Neural crest cell (in vitro differentiated cells): ENCODE data around the gene MAP3K2. TPM values are rescaled to one million over a fixed set of nuclear protein-coding genes. Genes with fewer than 3 reads are reported as not detected.

Experiments used
- DNase-seq: peaks from one replicate; pipeline ENCODE4 v3.0.0; 2021; ENCODE audit warnings: low read depth, mixed read lengths, low spot score
- H3K27ac Mint-ChIP-seq: one replicate; pipeline ENCODE4 v1.8.0; 2021; ENCODE audit warnings: mild to moderate bottlenecking, mixed read lengths; ENCODE audit not compliant: unreplicated experiment
- H3K27me3 Mint-ChIP-seq: 2 replicates; pipeline ENCODE4 v1.8.0; 2021; ENCODE audit warnings: low read depth, mild to moderate bottlenecking, mixed read lengths
- H3K36me3 Mint-ChIP-seq: 2 replicates; pipeline ENCODE4 v1.8.0; 2021; ENCODE audit warnings: low read depth, mild to moderate bottlenecking, mixed read lengths
- H3K4me1 Mint-ChIP-seq: 2 replicates; pipeline ENCODE4 v1.8.0; 2021; ENCODE audit warnings: mixed read lengths
- H3K4me3 Mint-ChIP-seq: one replicate; pipeline ENCODE4 v1.8.0; 2021; ENCODE audit warnings: mild to moderate bottlenecking, mixed read lengths
- H3K9me3 Mint-ChIP-seq: 2 replicates; pipeline ENCODE4 v1.8.0; 2021; ENCODE audit warnings: mixed read lengths
- CTCF ChIP-seq: fragments of 200-600 bp; sonication (generic); conservative IDR thresholded peaks from 2 replicates; pipeline ENCODE4 v1.5.0; 2021; ENCODE audit warnings: antibody characterized with exemption, mild to moderate bottlenecking
- total RNA-seq: library from RNA; stranded (reverse); gene quantifications from 2 replicates; pipeline ENCODE4 v1.2.1, GENCODE V29; 2021

The MAP3K2 gene
- total RNA-seq, 1 donor from 2014 or later, result 35.1 TPM

GRCh38 chr2:127277028-127277427 is 110.7 kb downstream of the MAP3K2 start:
- no peaks in the 10 kb centered on the region for H3K4me1 Mint-ChIP-seq
- H3K36me3 Mint-ChIP-seq, result peaks cover 15% of the 10 kb centered on the region
- DNase-seq, result no peak
- no peak overlapping the region for H3K4me3 Mint-ChIP-seq
- H3K27me3 Mint-ChIP-seq, result no peaks in the 10 kb centered on the region
- TF ChIP-seq CTCF, result no peak
- H3K27ac Mint-ChIP-seq, result no peak overlapping the region
- no peaks in the 10 kb centered on the region for H3K9me3 Mint-ChIP-seq

GRCh38 chr2:127275789-127276188 is 112.0 kb downstream of the MAP3K2 start:
- H3K36me3 Mint-ChIP-seq, result peaks cover 18% of the 10 kb centered on the region
- H3K27me3 Mint-ChIP-seq, result no peaks in the 10 kb centered on the region
- DNase-seq, result no peak
- no peaks in the 10 kb centered on the region for H3K4me1 Mint-ChIP-seq
- no peaks in the 10 kb centered on the region for H3K9me3 Mint-ChIP-seq
- TF ChIP-seq CTCF, result no peak
- no peak overlapping the region for H3K4me3 Mint-ChIP-seq
- H3K27ac Mint-ChIP-seq, result no peak overlapping the region

GRCh38 chr2:127275356-127275755 is 112.4 kb downstream of the MAP3K2 start:
- no peak for DNase-seq
- TF ChIP-seq CTCF, result no peak
- no peaks in the 10 kb centered on the region for H3K27me3 Mint-ChIP-seq
- peaks cover 22% of the 10 kb centered on the region for H3K36me3 Mint-ChIP-seq
- no peak overlapping the region for H3K27ac Mint-ChIP-seq
- H3K4me3 Mint-ChIP-seq, result no peak overlapping the region
- no peaks in the 10 kb centered on the region for H3K4me1 Mint-ChIP-seq
- no peaks in the 10 kb centered on the region for H3K9me3 Mint-ChIP-seq

- TF ChIP-seq CTCF, result peak; percentile 15
- Mint-ChIP-seq H3K36me3 (peaks cover 42% of the 10 kb centered on the region), H3K27me3 (no peaks in the 10 kb centered on the region), H3K4me3 (no peak overlapping the region), H3K4me1 (no peaks in the 10 kb centered on the region), H3K9me3 (no peaks in the 10 kb centered on the region), H3K27ac (no peak overlapping the region)
- DNase-seq, result no peak
Observed at GRCh38 chr2:127270663-127271062, 117.1 kb downstream of the MAP3K2 start.

GRCh38 chr2:127261804-127262406 is 125.9 kb downstream of the MAP3K2 start:
- Mint-ChIP-seq H3K36me3 (peaks cover 29% of the 10 kb centered on the region), H3K4me3 (no peak overlapping the region)
- no peak for DNase-seq

More at GRCh38 chr2:127261804-127262406, 125.9 kb downstream of the MAP3K2 start:
- no peaks in the 10 kb centered on the region for H3K27me3 Mint-ChIP-seq
- peaks cover 4% of the 10 kb centered on the region for H3K4me1 Mint-ChIP-seq
- no peak for TF ChIP-seq CTCF
- no peak overlapping the region for H3K27ac Mint-ChIP-seq
- no peaks in the 10 kb centered on the region for H3K9me3 Mint-ChIP-seq
